Activated CD4-positive, alpha-beta T cell treated with anti-CD3 and anti-CD28 coated beads for 1 hour (primary cell): ENCODE data around the gene TTC29.
"Not testable (repeated sequence)": the region's sequence is repeated elsewhere in the genome, so short reads cannot be mapped to it uniquely, and the experiment has no call there.

ENCODE experiments used
- DNase-seq: peaks from one replicate; pipeline ENCODE4 v3.0.0-alpha.2; 2020

Gene TTC29

GRCh38 chr4:146674829-146675570 is 270.7 kb downstream of the TTC29 start:
- DNase-seq = no peak

GRCh38 chr4:146663968-146664311 is 281.7 kb downstream of the TTC29 start:
- DNase-seq = not testable (repeated sequence)

GRCh38 chr4:146661367-146661766 is 284.3 kb downstream of the TTC29 start:
- DNase-seq = no peak
